Stimulated activated CD4-positive, alpha-beta T cell treated with anti-CD3 and anti-CD28 coated beads, Interleukin-4, amount 100 ng/mL, for 1 hour (primary cell): ENCODE measurements around the gene PCDHB3.
"Not testable (repeated sequence)": the region's sequence is repeated elsewhere in the genome, so short reads cannot be mapped to it uniquely, and the experiment has no call there.

Experiments used
- DNase-seq: peaks from one replicate; pipeline ENCODE4 v3.0.0-alpha.2; 2020

Gene PCDHB3

GRCh38 chr5:141137346-141137745 is 37.1 kb downstream of the PCDHB3 start:
- not testable (repeated sequence) for DNase-seq

GRCh38 chr5:141149812-141150211 is 49.5 kb downstream of the PCDHB3 start, which contains the start of gene PCDHB6:
PCDHB6 (plus strand) TSS chr5:141150057; CDS start chr5:141150258, 201 bp downstream.
- DNase-seq = no peak

GRCh38 chr5:141150224-141150992 is 50.1 kb downstream of the PCDHB3 start:
- DNase-seq = no peak

- DNase-seq = no peak
Observed at GRCh38 chr5:141150993-141151325, 50.7 kb downstream of the PCDHB3 start.

- DNase-seq = not testable (repeated sequence)
Observed at GRCh38 chr5:141151632-141152031, 51.4 kb downstream of the PCDHB3 start.

- DNase-seq = not testable (repeated sequence)
Observed at GRCh38 chr5:141152096-141152495, 51.8 kb downstream of the PCDHB3 start.
